OCI-LY7 (cell line): Measurements from ENCODE around the gene PGAP3. TPM values are rescaled to one million over a fixed set of nuclear protein-coding genes. Genes with fewer than 3 reads are reported as not detected.

Experiments used
- BruUV-seq: library from RNA; stranded (reverse); fragments of 400-500 nt; replicated peaks from 2 replicates; lab custom pipeline; 2021; lab: Mats Ljungman, UMichigan
- CTCF ChIA-PET: fragments of 300-600 bp; sonication (Branson Sonifier 250); formaldehyde crosslinking; loops from one replicate; lab custom pipeline; 2022; ENCODE audit warnings: antibody characterized with exemption; ENCODE audit not compliant: unreplicated experiment; lab: Charles Lee
- POLR2A ChIA-PET: fragments of 300-600 bp; sonication (Branson Sonifier 250); formaldehyde crosslinking; loops from one replicate; lab custom pipeline; 2022; ENCODE audit warnings: antibody characterized with exemption; lab: Charles Lee
- DNase-seq: peaks from one replicate; pipeline ENCODE4 v3.0.0-alpha.2; 2015; ENCODE audit warnings: low spot score
- H2AFZ ChIP-seq: fragments of 200-600 bp; sonication (generic), shearing (Covaris generic); 2 replicates; pipeline ENCODE4 v1.6.1; 2014; ENCODE audit warnings: mild to moderate bottlenecking, antibody characterized with exemption, low read length, moderate library complexity
- H3K27ac ChIP-seq: fragments of 200-600 bp; sonication (generic); 2 replicates; pipeline ENCODE4 v1.5.1; 2014; ENCODE audit warnings: mixed run types, low read depth, mild to moderate bottlenecking, moderate library complexity, low read length, inconsistent platforms; ENCODE audit not compliant: poor library complexity, severe bottlenecking
- H3K36me3 ChIP-seq: fragments of 200-600 bp; sonication (generic); 2 replicates; pipeline ENCODE4 v1.6.1; 2014; ENCODE audit warnings: mild to moderate bottlenecking, antibody characterized with exemption, low read length, moderate library complexity, mixed read lengths; ENCODE audit not compliant: insufficient read depth
- H3K4me1 ChIP-seq: fragments of 200-600 bp; sonication (generic); 2 replicates; pipeline ENCODE4 v1.5.1; 2014; ENCODE audit warnings: mild to moderate bottlenecking, low read length; ENCODE audit not compliant: insufficient read depth, poor library complexity, severe bottlenecking
- H3K4me2 ChIP-seq: fragments of 200-600 bp; sonication (generic); 2 replicates; pipeline ENCODE4 v1.6.1; 2014; ENCODE audit warnings: mild to moderate bottlenecking, low read length
- H3K4me3 ChIP-seq: fragments of 200-600 bp; sonication (generic); 2 replicates; pipeline ENCODE4 v1.5.1; 2014; ENCODE audit warnings: mild to moderate bottlenecking, low read depth, low read length; ENCODE audit not compliant: poor library complexity, severe bottlenecking
- H3K79me2 ChIP-seq: fragments of 200-600 bp; sonication (generic); 2 replicates; pipeline ENCODE4 v1.6.1; 2016; ENCODE audit warnings: low read depth, mild to moderate bottlenecking, low read length, moderate library complexity, mixed read lengths; ENCODE audit not compliant: insufficient read depth
- H3K9me2 ChIP-seq: fragments of 200-600 bp; sonication (generic); 2 replicates; pipeline ENCODE4 v1.6.1; 2016; ENCODE audit warnings: mild to moderate bottlenecking, low read length, mixed read lengths; ENCODE audit not compliant: insufficient read depth
- H3K9me3 ChIP-seq: fragments of 200-600 bp; sonication (generic); 2 replicates; pipeline ENCODE4 v1.6.1; 2014; ENCODE audit warnings: mild to moderate bottlenecking, mixed run types, low read length, mixed read lengths
- H4K20me1 ChIP-seq: fragments of 200-600 bp; sonication (generic); 2 replicates; pipeline ENCODE4 v1.6.1; 2014; ENCODE audit warnings: mild to moderate bottlenecking, antibody characterized with exemption, low read length, moderate library complexity, mixed read lengths; ENCODE audit not compliant: insufficient read depth
- EZH2phosphoT487 ChIP-seq: fragments of 200-600 bp; sonication (generic); IDR thresholded peaks from 2 replicates; pipeline ENCODE4 v1.6.1; 2018; ENCODE audit warnings: low read depth, borderline replicate concordance, mild to moderate bottlenecking, mixed run types, antibody characterized with exemption, low read length, moderate library complexity, mixed read lengths
- intact Hi-C: fragments of 100-400 bp; cut with micrococcal nuclease; formaldehyde crosslinking; loops from one replicate; pipeline ENCODE4 v1.10.0; 2022; ENCODE audit not compliant: unreplicated experiment
- total RNA-seq, 2 experiments: library from RNA; depleted of rRNA in 1 of 2; stranded (reverse); fragments of >200 nt in 1 of 2; shearing (Covaris generic) in 1 of 2; gene quantifications; 2 replicates each; pipeline ENCODE4 v1.2.3, GENCODE V29; 2014 to 2022
- TF ChIP-seq, protein P1 (sequence below): fragments of 200-600 bp; sonication (generic); conservative IDR thresholded peaks from 2 replicates; pipeline ENCODE4 v1.5.1; 2014; ENCODE audit warnings: mild to moderate bottlenecking, antibody characterized with exemption, low read length, moderate library complexity, mixed read lengths

The PGAP3 gene
- total RNA-seq, 2 experiments from 2014 or later, result 8.7 to 9.2 TPM

DNA sequence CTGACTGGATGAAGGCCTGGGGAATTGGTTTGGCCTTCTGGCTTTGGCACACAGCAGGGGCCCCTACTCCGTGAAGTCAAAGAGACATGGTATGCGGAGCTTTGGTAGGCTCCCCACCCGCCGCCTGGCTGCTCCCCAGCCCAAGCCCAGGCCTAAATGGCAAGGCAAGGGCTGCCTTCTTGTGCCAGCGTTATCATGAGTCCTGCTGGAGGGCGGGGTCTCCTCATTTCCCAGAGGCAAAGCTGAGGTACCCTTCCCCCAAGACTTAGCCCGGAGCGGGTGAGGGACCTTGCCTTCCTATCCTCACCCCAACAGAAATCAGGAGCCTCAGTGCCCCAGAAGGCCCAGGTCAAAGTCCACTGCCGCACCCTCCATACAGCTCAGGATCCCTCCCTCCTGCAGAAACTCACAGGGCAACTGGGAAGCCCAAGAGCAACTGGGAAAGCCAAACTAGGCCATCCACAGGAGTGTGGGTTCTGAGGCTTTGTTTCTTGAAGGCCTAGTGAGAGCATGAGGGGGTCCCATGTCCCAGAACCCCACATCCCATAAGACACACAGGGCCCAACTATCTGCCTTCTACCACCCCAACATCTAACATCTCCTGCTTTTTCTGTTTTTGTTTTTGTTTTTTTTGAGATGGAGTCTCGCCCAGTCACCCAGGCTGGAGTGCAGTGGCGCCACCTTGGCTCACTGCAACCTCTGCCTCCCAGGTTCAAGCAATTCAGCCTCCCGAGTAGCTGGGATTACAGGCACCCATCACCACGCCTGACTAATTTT, 9.3 kb downstream of the PGAP3 start:
- TF ChIP-seq EZH2phosphoT487, result no peak
- TF ChIP-seq, protein P1, sequence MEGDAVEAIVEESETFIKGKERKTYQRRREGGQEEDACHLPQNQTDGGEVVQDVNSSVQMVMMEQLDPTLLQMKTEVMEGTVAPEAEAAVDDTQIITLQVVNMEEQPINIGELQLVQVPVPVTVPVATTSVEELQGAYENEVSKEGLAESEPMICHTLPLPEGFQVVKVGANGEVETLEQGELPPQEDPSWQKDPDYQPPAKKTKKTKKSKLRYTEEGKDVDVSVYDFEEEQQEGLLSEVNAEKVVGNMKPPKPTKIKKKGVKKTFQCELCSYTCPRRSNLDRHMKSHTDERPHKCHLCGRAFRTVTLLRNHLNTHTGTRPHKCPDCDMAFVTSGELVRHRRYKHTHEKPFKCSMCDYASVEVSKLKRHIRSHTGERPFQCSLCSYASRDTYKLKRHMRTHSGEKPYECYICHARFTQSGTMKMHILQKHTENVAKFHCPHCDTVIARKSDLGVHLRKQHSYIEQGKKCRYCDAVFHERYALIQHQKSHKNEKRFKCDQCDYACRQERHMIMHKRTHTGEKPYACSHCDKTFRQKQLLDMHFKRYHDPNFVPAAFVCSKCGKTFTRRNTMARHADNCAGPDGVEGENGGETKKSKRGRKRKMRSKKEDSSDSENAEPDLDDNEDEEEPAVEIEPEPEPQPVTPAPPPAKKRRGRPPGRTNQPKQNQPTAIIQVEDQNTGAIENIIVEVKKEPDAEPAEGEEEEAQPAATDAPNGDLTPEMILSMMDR, result peak; percentile 43; the same call in 1 of the 2 replicates
- H3K4me2 ChIP-seq, result no peak overlapping the region
- no peaks in the 10 kb centered on the region for H4K20me1 ChIP-seq
- H2AFZ ChIP-seq, result no peak overlapping the region; the same call in 1 of the 2 replicates
- ChIA-PET POLR2A (no interaction called here), CTCF (no interaction called here)
- no peaks in the 10 kb centered on the region for H3K36me3 ChIP-seq
- H3K79me2 ChIP-seq, result no peaks in the 10 kb centered on the region
- intact Hi-C loops, result no loop called here
- H3K27ac ChIP-seq, result no peak overlapping the region
- no peak for DNase-seq
- no peaks in the 10 kb centered on the region for H3K9me2 ChIP-seq
- peaks cover 41% of the 10 kb centered on the region for H3K4me1 ChIP-seq
- no peak overlapping the region for H3K4me3 ChIP-seq
- BruUV-seq, result no TSS peak
- no peaks in the 10 kb centered on the region for H3K9me3 ChIP-seq

DNA sequence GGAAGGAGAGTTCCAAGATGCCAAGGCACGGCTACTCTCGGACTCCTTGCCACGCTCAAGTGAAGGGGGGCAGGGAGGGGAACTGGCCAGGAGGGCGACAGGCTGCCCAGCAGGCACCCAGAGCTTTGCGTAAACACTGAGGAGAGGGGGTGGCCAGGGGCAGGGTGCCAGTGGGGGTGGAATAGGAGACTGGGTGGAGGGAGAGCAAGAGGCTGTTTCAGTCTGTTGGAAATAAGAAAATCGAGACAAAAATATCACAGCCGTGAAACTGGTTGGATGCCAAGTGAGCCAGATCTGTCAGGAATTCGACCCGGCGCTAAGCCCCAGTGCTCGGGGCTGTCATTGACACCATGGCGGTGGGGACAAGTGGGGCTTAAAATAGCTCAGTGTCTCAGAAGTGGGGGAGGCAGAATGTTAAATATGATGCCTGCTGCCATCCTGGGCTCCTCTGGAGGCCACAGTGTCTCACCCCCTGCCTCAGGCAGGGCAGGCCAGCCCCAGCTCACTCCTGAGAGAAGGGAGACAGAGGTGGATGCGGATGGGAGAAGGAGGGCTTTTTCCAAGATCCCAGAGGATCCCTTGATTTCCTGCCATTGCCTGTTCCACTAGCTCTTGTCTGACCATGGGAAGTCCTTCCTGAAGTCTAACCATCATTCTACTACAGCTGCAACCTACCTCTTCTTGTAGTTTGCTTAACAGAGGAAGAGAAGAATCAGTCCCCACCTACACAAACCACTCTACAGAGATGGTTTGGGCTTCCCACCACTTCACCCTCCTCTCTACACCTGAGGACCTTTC, 10.1 kb downstream of the PGAP3 start:
- no peak overlapping the region for H2AFZ ChIP-seq
- peaks cover 41% of the 10 kb centered on the region for H3K4me1 ChIP-seq
- no peaks in the 10 kb centered on the region for H3K36me3 ChIP-seq
- no peak for DNase-seq
- TF ChIP-seq, protein P1, result no peak
- no peak for TF ChIP-seq EZH2phosphoT487
- intact Hi-C loops, result no loop called here
- no peak overlapping the region for H3K4me3 ChIP-seq
- no peaks in the 10 kb centered on the region for H3K9me3 ChIP-seq
- CTCF ChIA-PET, result no interaction called here
- H4K20me1 ChIP-seq, result no peaks in the 10 kb centered on the region
- H3K4me2 ChIP-seq, result no peak overlapping the region
- no peak overlapping the region for H3K27ac ChIP-seq
- H3K9me2 ChIP-seq, result no peaks in the 10 kb centered on the region
- no TSS peak for BruUV-seq
- no peaks in the 10 kb centered on the region for H3K79me2 ChIP-seq
- POLR2A ChIA-PET, result no interaction called here
